GM12878 (cell line): ENCODE data around the gene GLT1D1. TPM values are rescaled to one million over a fixed set of nuclear protein-coding genes. Genes with fewer than 3 reads are reported as not detected.

Experiments
- BHLHE40 ChIP-seq, 2 experiments: fragments of 450-650 bp in 1 of 2; IDR thresholded peaks; 2 replicates each; pipeline ENCODE4 v1.6.1; 2011 to 2017; ENCODE audit warnings: low read depth in 2 of 2, borderline replicate concordance in 1 of 2, improper control_type of control experiment in 1 of 2, low read length in 1 of 2, mild to moderate bottlenecking in 1 of 2
- CBX3 ChIP-seq: fragments of 200-600 bp; sonication (generic); IDR thresholded peaks from 2 replicates; pipeline ENCODE4 v1.6.1; 2016; ENCODE audit warnings: low read depth, borderline replicate concordance
- CEBPB ChIP-seq, 2 experiments: fragments of 150-350 bp in 1 of 2; IDR thresholded peaks; 2 replicates each; pipeline ENCODE4 v1.6.1; 2012 to 2014; ENCODE audit warnings: low read depth in 2 of 2, low read length in 2 of 2, borderline replicate concordance in 1 of 2, inconsistent platforms in 1 of 2
- CHD2 ChIP-seq: IDR thresholded peaks from 2 replicates; pipeline ENCODE4 v1.6.1; 2011; ENCODE audit warnings: low read depth, low read length, improper control_type of control experiment, borderline replicate concordance
- CUX1 ChIP-seq: IDR thresholded peaks from 2 replicates; pipeline ENCODE4 v1.6.1; 2012; ENCODE audit warnings: improper control_type of control experiment, low read depth, low read length; ENCODE audit not compliant: insufficient replicate concordance
- FOS ChIP-seq: IDR thresholded peaks from 3 replicates; pipeline ENCODE4 v1.6.1; 2011; ENCODE audit warnings: borderline replicate concordance; ENCODE audit not compliant: insufficient read length; ENCODE audit errors: extremely low read depth
- GABPA ChIP-seq: IDR thresholded peaks from 2 replicates; pipeline ENCODE4 v1.6.1; 2014; ENCODE audit warnings: antibody characterized with exemption, low read depth, mild to moderate bottlenecking, inconsistent platforms
- KDM1A ChIP-seq: fragments of 200-600 bp; sonication (generic); IDR thresholded peaks from 2 replicates; pipeline ENCODE4 v1.6.1; 2016; ENCODE audit warnings: borderline replicate concordance
- LARP7 ChIP-seq: fragments of 450-650 bp; IDR thresholded peaks from 2 replicates; pipeline ENCODE4 v1.6.1; 2017; ENCODE audit warnings: mild to moderate bottlenecking
- MTA2 ChIP-seq: fragments of 450-650 bp; IDR thresholded peaks from 2 replicates; pipeline ENCODE4 v1.6.1; 2016; ENCODE audit warnings: low read depth, mild to moderate bottlenecking, moderate library complexity
- NRF1 ChIP-seq: conservative IDR thresholded peaks from 2 replicates; pipeline ENCODE4 v1.6.1; 2011; ENCODE audit warnings: mild to moderate bottlenecking, low read depth, low read length, improper control_type of control experiment
- PBX3 ChIP-seq: IDR thresholded peaks from 2 replicates; pipeline ENCODE4 v1.6.1; 2011; ENCODE audit warnings: mild to moderate bottlenecking, low read depth, low read length, moderate library complexity; ENCODE audit not compliant: insufficient replicate concordance
- POU2F2 ChIP-seq: IDR thresholded peaks from 3 replicates; pipeline ENCODE4 v1.6.1; 2011; ENCODE audit warnings: low read depth, mild to moderate bottlenecking, low read length, borderline replicate concordance
- TCF3 ChIP-seq: IDR thresholded peaks from 2 replicates; pipeline ENCODE4 v1.6.1; 2012; ENCODE audit warnings: low read depth, mild to moderate bottlenecking, low read length, borderline replicate concordance; ENCODE audit not compliant: insufficient read depth
- TCF7 ChIP-seq: IDR thresholded peaks from 2 replicates; pipeline ENCODE4 v1.6.1; 2014; ENCODE audit warnings: antibody characterized with exemption, borderline replicate concordance
- ZBTB33 ChIP-seq: fragments of 450-650 bp; IDR thresholded peaks from 2 replicates; pipeline ENCODE4 v1.6.1; 2017; ENCODE audit warnings: mild to moderate bottlenecking
- ZNF217 ChIP-seq: fragments of 450-650 bp; IDR thresholded peaks from 2 replicates; pipeline ENCODE4 v1.6.1; 2017; ENCODE audit warnings: antibody characterized with exemption, mild to moderate bottlenecking
- polyA plus RNA-seq, 11 experiments: library from polyadenylated mRNA; depleted of rRNA in 4 of 11; unstranded in 6 of 11; stranded (reverse) in 5 of 11; fragments of >200 nt; fragmentation: Nextera tagmentation in 4 of 11; fragmentation: Illumina TruSeq in 1 of 11; extraction: Ambion mirVana in 4 of 11; extraction: Trizol in 1 of 11; gene quantifications; 1 replicate in 1 of 11; 2 replicates in 10 of 11; pipeline versions ENCODE4 v1.2.1 to v1.2.3, GENCODE V29; 2011 to 2016; ENCODE audit warnings: inconsistent platforms in 2 of 11, missing spikeins in 2 of 11, low read depth in 1 of 11
- total RNA-seq, 4 experiments: library from RNA; depleted of rRNA in 3 of 4; stranded (reverse); fragments of >200 nt in 3 of 4; fragmentation: Illumina TruSeq in 1 of 4; extraction: Trizol in 1 of 4; gene quantifications; 2 replicates each; pipeline versions ENCODE4 v1.2.1 to v1.2.3, GENCODE V29; 2013 to 2021
- TF ChIP-seq, protein P1 (sequence below): fragments of 450-650 bp; conservative IDR thresholded peaks from 2 replicates; pipeline ENCODE4 v1.6.1; 2017; ENCODE audit warnings: mild to moderate bottlenecking, moderate library complexity

The GLT1D1 gene
- total and polyA plus RNA-seq, 10 of the 15 experiments (the other 5 are each of a cell fraction or from before 2014, with no cell fraction given): 0.42 to 62.8 (median 3.0) TPM

- TF ChIP-seq ZBTB33: no peak; the same call in 1 of the 2 replicates
- TF ChIP-seq, protein P1, sequence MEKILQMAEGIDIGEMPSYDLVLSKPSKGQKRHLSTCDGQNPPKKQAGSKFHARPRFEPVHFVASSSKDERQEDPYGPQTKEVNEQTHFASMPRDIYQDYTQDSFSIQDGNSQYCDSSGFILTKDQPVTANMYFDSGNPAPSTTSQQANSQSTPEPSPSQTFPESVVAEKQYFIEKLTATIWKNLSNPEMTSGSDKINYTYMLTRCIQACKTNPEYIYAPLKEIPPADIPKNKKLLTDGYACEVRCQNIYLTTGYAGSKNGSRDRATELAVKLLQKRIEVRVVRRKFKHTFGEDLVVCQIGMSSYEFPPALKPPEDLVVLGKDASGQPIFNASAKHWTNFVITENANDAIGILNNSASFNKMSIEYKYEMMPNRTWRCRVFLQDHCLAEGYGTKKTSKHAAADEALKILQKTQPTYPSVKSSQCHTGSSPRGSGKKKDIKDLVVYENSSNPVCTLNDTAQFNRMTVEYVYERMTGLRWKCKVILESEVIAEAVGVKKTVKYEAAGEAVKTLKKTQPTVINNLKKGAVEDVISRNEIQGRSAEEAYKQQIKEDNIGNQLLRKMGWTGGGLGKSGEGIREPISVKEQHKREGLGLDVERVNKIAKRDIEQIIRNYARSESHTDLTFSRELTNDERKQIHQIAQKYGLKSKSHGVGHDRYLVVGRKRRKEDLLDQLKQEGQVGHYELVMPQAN: no peak
- no peak for TF ChIP-seq CBX3
- peak in 1 of 2 experiments; percentile 12; a peak in 1 of 4 replicates for TF ChIP-seq BHLHE40 (IDR thresholded peaks at IDR 0.05; ENCODE audit: borderline replicate concordance in 1 of 2, low read depth in 2 of 2, low read length in 1 of 2)
- 0 out of 3 replicates have a peak, but pooled peaks have one; percentile 6 for TF ChIP-seq POU2F2
- peak; percentile 27 for TF ChIP-seq CUX1
- TF ChIP-seq LARP7: no peak; the same call in 1 of the 2 replicates
- TF ChIP-seq TCF3: no peak
- no peak for TF ChIP-seq KDM1A
- no peak for TF ChIP-seq CHD2
- 0 out of 2 replicates have a peak, but pooled peaks have one; percentile 15 for TF ChIP-seq MTA2
- TF ChIP-seq PBX3: no peak
- TF ChIP-seq FOS: no peak
- no peak for TF ChIP-seq CEBPB (IDR thresholded peaks at IDR 0.05; ENCODE audit: borderline replicate concordance in 1 of 2, low read depth in 2 of 2, low read length in 2 of 2)
- no peak for TF ChIP-seq TCF7
- no peak for TF ChIP-seq GABPA
- no peak for TF ChIP-seq ZNF217
- no peak for TF ChIP-seq NRF1
Measured at GRCh38 chr12:128819293-128820144, 33.8 kb upstream of the GLT1D1 start (continued).
